Hindlimb muscle (tissue), 1 donor: ENCODE measurements around the gene PRSS36. TPM values are rescaled to one million over a fixed set of nuclear protein-coding genes. Genes with fewer than 3 reads are reported as not detected.
A peak's percentile ranks its signal among the peaks of the same experiment; 100 is the strongest.

Experiments
- DNase-seq: peaks from one replicate; pipeline ENCODE4 v3.0.0-alpha.2; 2013
- polyA plus RNA-seq: library from polyadenylated mRNA; unstranded; fragments of 120-200 nt; gene quantifications from one replicate; pipeline ENCODE4 v1.2.1, GENCODE V29; 2013; ENCODE audit not compliant: insufficient read length

The PRSS36 gene
- polyA plus RNA-seq, 1 donor = 2.0 TPM

GRCh38 chr16:31099860-31100638 lies 49.8 kb downstream of the PRSS36 start:
- DNase-seq = no peak

GRCh38 chr16:31094424-31095120 lies 55.3 kb downstream of the PRSS36 start, which contains the start of gene VKORC1:
VKORC1 (minus strand) TSS chr16:31094797; CDS start chr16:31094729, 68 bp downstream.
- peak; percentile 93 for DNase-seq

DNA sequence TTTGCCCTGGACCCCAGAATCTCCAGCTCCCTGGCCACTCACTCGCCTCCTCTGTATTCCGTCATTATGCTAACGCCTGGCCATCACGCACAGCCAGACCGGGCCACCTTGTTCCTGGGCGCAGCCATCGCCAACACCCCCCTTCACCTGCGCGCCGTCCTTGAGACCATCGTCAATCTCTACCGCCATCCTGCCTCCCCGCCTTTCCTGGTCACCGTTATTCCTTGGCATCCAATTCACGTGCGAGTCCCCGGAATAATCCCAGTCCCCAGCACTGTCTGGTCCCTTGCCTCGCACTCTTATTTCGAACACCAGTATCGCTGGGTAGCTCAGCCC lies 55.8 kb downstream of the PRSS36 start:
- DNase-seq = no peak

DNA sequence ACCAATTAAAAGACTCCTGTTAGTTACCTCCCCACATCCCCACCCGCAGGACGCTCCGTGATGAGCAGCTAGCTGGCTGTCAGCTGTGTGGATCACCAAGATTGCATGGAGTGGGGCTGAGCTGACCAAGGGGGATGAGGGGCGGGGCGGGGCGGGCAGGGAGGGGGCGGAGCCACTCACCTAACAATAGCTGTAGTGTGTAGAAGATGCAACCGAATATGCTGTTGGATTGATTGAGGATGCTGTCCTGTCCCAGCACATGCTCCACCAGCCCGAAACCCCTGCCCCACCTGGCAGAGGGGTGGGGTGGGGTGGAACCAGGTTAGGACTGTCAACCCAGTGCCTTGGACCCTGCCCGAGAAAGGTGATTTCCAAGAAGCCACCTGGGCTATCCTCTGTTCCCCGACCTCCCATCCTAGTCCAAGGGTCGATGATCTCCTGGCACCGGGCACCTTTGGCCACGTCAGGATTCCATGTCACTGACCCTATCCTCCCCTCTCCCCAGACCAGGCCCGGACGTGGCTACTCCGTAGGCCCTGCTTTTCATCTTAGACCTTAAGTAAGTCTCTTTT lies 56.6 kb downstream of the PRSS36 start:
- no peak for DNase-seq

GRCh38 chr16:31092330-31092729 lies 57.5 kb downstream of the PRSS36 start:
- no peak for DNase-seq

- DNase-seq = no peak
Measured at GRCh38 chr16:31090540-31090939, 59.3 kb downstream of the PRSS36 start.

DNA sequence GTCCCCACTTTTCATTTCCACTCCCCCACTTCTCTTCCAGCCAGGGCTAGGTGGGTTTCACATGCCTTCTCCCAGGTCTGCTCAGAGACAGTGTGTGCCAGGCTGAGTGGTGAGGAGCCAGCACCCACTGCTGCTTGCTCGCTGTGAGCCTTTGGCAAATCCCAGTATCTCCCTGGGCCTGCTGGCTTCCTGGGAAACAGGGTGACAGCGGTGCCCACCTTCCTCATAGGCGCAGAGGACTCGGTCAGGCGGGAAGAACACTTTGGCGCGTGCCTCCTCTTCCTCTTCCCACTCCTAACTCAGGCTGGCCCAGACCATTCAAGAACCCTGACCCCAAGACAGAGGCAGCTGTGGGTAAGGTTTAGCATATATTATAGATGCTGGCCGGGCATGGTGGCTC lies 60.7 kb downstream of the PRSS36 start:
- no peak for DNase-seq

Other genes starting within 250 kb of the PRSS36 start
- 10.3 TPM for gene FBXL19, start 226.5 kb downstream of the PRSS36 start, polyA plus RNA-seq
- gene ORAI3, start 201.0 kb downstream of the PRSS36 start, polyA plus RNA-seq = 9.8 TPM
- 15.1 TPM for gene SETD1A, start 192.3 kb downstream of the PRSS36 start, polyA plus RNA-seq
- 12.6 TPM for gene HSD3B7, start 164.9 kb downstream of the PRSS36 start, polyA plus RNA-seq
- 1.2 TPM for gene STX1B, start 139.4 kb downstream of the PRSS36 start, polyA plus RNA-seq
- gene STX4, start 116.5 kb downstream of the PRSS36 start, polyA plus RNA-seq = 48.7 TPM
- gene ZNF668, start 75.8 kb downstream of the PRSS36 start, polyA plus RNA-seq = 11.2 TPM
- 12.6 TPM for gene ZNF646, start 75.6 kb downstream of the PRSS36 start, polyA plus RNA-seq
- gene PRSS53, start 61.1 kb downstream of the PRSS36 start, polyA plus RNA-seq = 5.8 TPM
- 59.1 TPM for gene VKORC1, start 55.3 kb downstream of the PRSS36 start, polyA plus RNA-seq
- gene BCKDK, start 41.7 kb downstream of the PRSS36 start, polyA plus RNA-seq = 33.9 TPM
- 57.4 TPM for gene KAT8, start 32.4 kb downstream of the PRSS36 start, polyA plus RNA-seq
- 0.48 TPM for gene PRSS8, start 14.3 kb downstream of the PRSS36 start, polyA plus RNA-seq
- gene FUS, start 30.1 kb upstream of the PRSS36 start, polyA plus RNA-seq = 398 TPM
- gene PYCARD, start 52.7 kb upstream of the PRSS36 start, polyA plus RNA-seq = 9.1 TPM
- gene TRIM72, start 64.1 kb upstream of the PRSS36 start, polyA plus RNA-seq = 98.3 TPM
- 2.3 TPM for gene PYDC1, start 67.1 kb upstream of the PRSS36 start, polyA plus RNA-seq
- 4.7 TPM for gene ITGAM, start 109.9 kb upstream of the PRSS36 start, polyA plus RNA-seq
- gene ITGAX, start 205.1 kb upstream of the PRSS36 start, polyA plus RNA-seq = 2.9 TPM
- gene ITGAD, start 243.3 kb upstream of the PRSS36 start, polyA plus RNA-seq = 0.45 TPM